ENCODE data around the gene GALNT2.

Gene GALNT2

DNA sequence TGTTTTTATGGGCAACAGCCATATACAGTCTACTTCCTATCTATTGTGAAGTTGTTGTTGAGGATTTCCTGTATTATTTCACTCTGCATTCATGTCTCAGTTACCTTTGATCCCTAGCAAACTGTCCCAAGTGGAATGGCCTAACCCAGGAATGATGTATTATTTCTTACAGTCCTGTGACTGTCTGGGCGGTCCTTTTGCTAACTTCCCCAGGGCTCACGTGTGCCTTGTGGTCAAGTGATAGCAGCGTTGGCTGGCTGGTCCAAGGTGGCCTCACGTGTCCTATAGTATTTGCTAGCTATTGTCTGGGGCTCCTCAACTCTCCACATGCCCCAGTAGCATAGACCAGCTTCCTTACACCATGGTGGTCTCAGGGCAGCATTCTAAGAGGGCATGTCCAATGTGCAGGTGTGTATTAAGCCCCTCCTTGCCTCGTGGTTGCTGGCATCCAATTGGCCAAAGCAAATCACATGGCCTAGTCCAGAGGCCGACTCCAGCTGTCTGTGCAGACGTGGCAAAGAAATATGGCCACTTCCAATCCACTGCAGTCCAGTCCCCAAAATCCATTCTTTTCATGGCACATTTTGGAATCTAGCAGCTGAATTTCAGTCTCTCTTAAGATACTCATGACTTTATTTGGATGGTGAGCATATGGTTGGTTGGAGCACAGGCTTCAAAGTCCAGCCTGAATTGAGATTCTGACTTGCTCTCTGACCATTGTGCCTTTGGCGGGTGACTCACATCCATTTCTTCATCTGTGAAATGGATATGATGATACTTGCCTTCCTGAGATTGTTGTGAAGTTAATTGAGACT, 94.1 kb downstream of the GALNT2 start:
- H4K20me1 ChIP-seq (ENCODE audit: low read depth, low read length), result no peaks in the 10 kb centered on the region; the same call in 1 of the 2 replicates
- no peaks in the 10 kb centered on the region for H3K79me2 ChIP-seq (ENCODE audit: insufficient read depth, low read length)
- no peak overlapping the region for H3K4me3 ChIP-seq (ENCODE audit: insufficient read depth, low read length, poor library complexity, severe bottlenecking)
- no peak overlapping the region for H3K9ac ChIP-seq (ENCODE audit: low read length)
- H3K4me2 ChIP-seq (ENCODE audit: low read depth, low read length, poor library complexity, severe bottlenecking), result no peak overlapping the region
- H3K27me3 ChIP-seq (ENCODE audit: low read length), result no peaks in the 10 kb centered on the region
- H3K27ac ChIP-seq (ENCODE audit: low read depth, low read length), result no peak overlapping the region
- no peak overlapping the region for H2AFZ ChIP-seq (ENCODE audit: low read depth, low read length, severe bottlenecking)
- H3K9me2 ChIP-seq (replicated peaks; ENCODE audit: insufficient read depth, low read length), result no peaks in the 10 kb centered on the region
- no peaks in the 10 kb centered on the region for H3K9me3 ChIP-seq (ENCODE audit: insufficient read depth, low read length)
- no peaks in the 10 kb centered on the region for H3F3A ChIP-seq (ENCODE audit: insufficient read depth)
- TF ChIP-seq CTCF (IDR thresholded peaks at IDR 0.05; ENCODE audit: insufficient read depth, low read length, poor library complexity, severe bottlenecking), result no peak
- no peaks in the 10 kb centered on the region for H3K36me3 ChIP-seq (ENCODE audit: low read length)

DNA sequence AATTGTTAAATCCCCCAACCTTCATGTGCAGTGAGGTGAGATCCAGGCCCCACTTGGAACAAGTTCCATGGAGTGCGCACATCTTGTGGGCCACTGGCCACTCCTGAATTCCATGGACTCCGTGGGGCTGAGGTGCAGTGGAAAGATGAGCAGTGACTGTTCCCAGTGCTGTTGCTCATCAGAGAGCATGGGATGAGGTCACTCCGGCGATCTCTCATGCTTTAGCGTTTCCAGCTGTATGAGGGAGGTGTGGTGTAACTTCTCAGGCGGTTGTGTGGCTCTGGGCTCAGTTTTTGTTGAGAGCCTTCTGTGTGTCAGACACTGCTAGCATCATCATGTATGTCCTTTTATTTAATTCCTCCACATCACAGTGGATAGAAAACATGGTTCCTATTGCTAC, 96.2 kb downstream of the GALNT2 start:
- Histone ChIP-seq H3K4me2 (ENCODE audit: low read depth, low read length, poor library complexity, severe bottlenecking) (no peak overlapping the region), H3K36me3 (ENCODE audit: low read length) (no peaks in the 10 kb centered on the region), H3K4me3 (ENCODE audit: insufficient read depth, low read length, poor library complexity, severe bottlenecking) (no peak overlapping the region), H3K9ac (ENCODE audit: low read length) (no peak overlapping the region), H3K9me2 (replicated peaks; ENCODE audit: insufficient read depth, low read length) (no peaks in the 10 kb centered on the region), H3K79me2 (ENCODE audit: insufficient read depth, low read length) (no peaks in the 10 kb centered on the region), H3K27ac (ENCODE audit: low read depth, low read length) (no peak overlapping the region), H3K27me3 (ENCODE audit: low read length) (no peaks in the 10 kb centered on the region), H3K9me3 (ENCODE audit: insufficient read depth, low read length) (no peaks in the 10 kb centered on the region), H2AFZ (ENCODE audit: low read depth, low read length, severe bottlenecking) (no peak overlapping the region), H3F3A (ENCODE audit: insufficient read depth) (no peaks in the 10 kb centered on the region), H4K20me1 (ENCODE audit: low read depth, low read length) (no peaks in the 10 kb centered on the region; the same call in 1 of the 2 replicates)
- TF ChIP-seq EZH2phosphoT487 (conservative IDR thresholded peaks at IDR 0.05; ENCODE audit: low read length) (no peak), CTCF (IDR thresholded peaks at IDR 0.05; ENCODE audit: insufficient read depth, low read length, poor library complexity, severe bottlenecking) (no peak)

GRCh38 chr1:230163719-230164118, 96.7 kb downstream of the GALNT2 start:
- no peaks in the 10 kb centered on the region for H3K36me3 ChIP-seq (ENCODE audit: low read length)

More at GRCh38 chr1:230163719-230164118, 96.7 kb downstream of the GALNT2 start:
- H3K27ac ChIP-seq (ENCODE audit: low read depth, low read length), result no peak overlapping the region
- no peak overlapping the region for H3K9ac ChIP-seq (ENCODE audit: low read length)
- H3K27me3 ChIP-seq (ENCODE audit: low read length), result no peaks in the 10 kb centered on the region
- H3K9me2 ChIP-seq (replicated peaks; ENCODE audit: insufficient read depth, low read length), result no peaks in the 10 kb centered on the region
- no peak overlapping the region for H3K4me2 ChIP-seq (ENCODE audit: low read depth, low read length, poor library complexity, severe bottlenecking)
- no peaks in the 10 kb centered on the region for H3K79me2 ChIP-seq (ENCODE audit: insufficient read depth, low read length)
- H3F3A ChIP-seq (ENCODE audit: insufficient read depth), result no peaks in the 10 kb centered on the region
- H3K9me3 ChIP-seq (ENCODE audit: insufficient read depth, low read length), result no peaks in the 10 kb centered on the region
- H4K20me1 ChIP-seq (ENCODE audit: low read depth, low read length), result no peaks in the 10 kb centered on the region; the same call in 1 of the 2 replicates
- no peak for TF ChIP-seq EZH2phosphoT487 (conservative IDR thresholded peaks at IDR 0.05; ENCODE audit: low read length)
- TF ChIP-seq CTCF (IDR thresholded peaks at IDR 0.05; ENCODE audit: insufficient read depth, low read length, poor library complexity, severe bottlenecking), result no peak
- H3K4me3 ChIP-seq (ENCODE audit: insufficient read depth, low read length, poor library complexity, severe bottlenecking), result no peak overlapping the region
- H2AFZ ChIP-seq (ENCODE audit: low read depth, low read length, severe bottlenecking), result no peak overlapping the region
